ENCODE measurements around the gene METTL2B.
"Not testable (repeated sequence)": the region's sequence is repeated elsewhere in the genome, so short reads cannot be mapped to it uniquely, and the experiment has no call there.

The METTL2B gene

GRCh38 chr7:128529191-128529590, 52.6 kb downstream of the METTL2B start:
- not testable (repeated sequence) for DNase-seq

GRCh38 chr7:128530121-128530854, 53.7 kb downstream of the METTL2B start:
- not testable (repeated sequence) for DNase-seq

- no peak for DNase-seq
Measured at GRCh38 chr7:128530855-128531104, 54.2 kb downstream of the METTL2B start.

GRCh38 chr7:128531105-128531954, 54.8 kb downstream of the METTL2B start:
- DNase-seq = peak; percentile 80

GRCh38 chr7:128531955-128532478, 55.5 kb downstream of the METTL2B start:
- peak; percentile 19 for DNase-seq

GRCh38 chr7:128532956-128533355, 56.4 kb downstream of the METTL2B start:
- not testable (repeated sequence) for DNase-seq

- DNase-seq = not testable (repeated sequence)
Measured at GRCh38 chr7:128537410-128537809, 60.9 kb downstream of the METTL2B start.

GRCh38 chr7:128542530-128542929, 66.0 kb downstream of the METTL2B start:
- not testable (repeated sequence) for DNase-seq

GRCh38 chr7:128543300-128543699, 66.8 kb downstream of the METTL2B start:
- not testable (repeated sequence) for DNase-seq

GRCh38 chr7:128546319-128546851, 69.8 kb downstream of the METTL2B start:
- DNase-seq = not testable (repeated sequence)

- no peak for DNase-seq
Measured at GRCh38 chr7:128550920-128551319, 74.4 kb downstream of the METTL2B start.

GRCh38 chr7:128554394-128554793, 77.8 kb downstream of the METTL2B start:
- not testable (repeated sequence) for DNase-seq

All from NK-92 treated with Interleukin-12 subunit alpha and Interleukin-12 subunit beta, amount 100 ng/mL, for 24 hours (cell line).